GM18867 (cell line): Measurements from ENCODE around the gene VARS1.

ENCODE experiments used
- ATAC-seq: cut with Tn5 transposase; IDR thresholded peaks from one replicate; pipeline ENCODE4 v1.9.1; 2021; ENCODE audit warnings: mild to moderate bottlenecking, moderate library complexity; ENCODE audit not compliant: unreplicated experiment

VARS1 gene

DNA sequence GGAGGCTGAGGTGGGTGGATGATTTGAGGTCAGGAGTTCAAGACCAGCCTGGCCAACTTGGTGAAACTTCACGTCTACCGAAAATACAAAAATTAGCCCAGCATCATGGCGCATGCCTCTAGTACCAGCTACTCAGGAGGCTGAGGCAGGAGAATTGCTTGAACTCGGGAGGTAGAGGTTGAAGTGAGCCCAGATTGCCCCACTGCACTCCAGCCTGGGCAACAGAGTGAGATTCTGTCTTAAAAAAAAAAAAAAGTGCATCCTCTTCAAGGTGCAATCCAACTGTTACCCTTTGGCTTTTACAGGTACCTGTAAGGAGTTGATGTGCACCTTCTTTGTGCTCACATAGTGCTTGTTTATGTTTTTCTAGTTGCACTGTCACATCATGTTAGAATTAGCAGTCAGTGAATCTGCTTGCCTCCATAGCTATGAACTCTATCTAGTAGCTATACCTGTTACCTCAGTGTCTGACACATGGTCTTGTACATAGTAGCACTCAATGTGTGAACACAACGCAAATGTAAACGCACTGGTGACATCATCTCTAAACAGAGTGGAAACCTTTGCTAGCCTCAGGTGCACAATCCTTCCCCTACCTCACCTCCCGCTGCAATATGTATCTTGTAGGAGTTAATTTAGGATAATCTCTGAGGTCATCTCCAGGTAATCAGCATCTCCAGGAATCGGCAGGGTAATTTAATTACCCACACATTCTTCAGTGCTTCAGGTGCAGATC, 46.1 kb downstream of the VARS1 start:
- no peak for ATAC-seq
